ENCODE measurements around the gene CIITA. TPM values are rescaled to one million over a fixed set of nuclear protein-coding genes. Genes with fewer than 3 reads are reported as not detected.

CIITA gene
- total and polyA plus RNA-seq, 2 experiments from 2014 or later, result 0.09 TPM; not detected in 1

DNA sequence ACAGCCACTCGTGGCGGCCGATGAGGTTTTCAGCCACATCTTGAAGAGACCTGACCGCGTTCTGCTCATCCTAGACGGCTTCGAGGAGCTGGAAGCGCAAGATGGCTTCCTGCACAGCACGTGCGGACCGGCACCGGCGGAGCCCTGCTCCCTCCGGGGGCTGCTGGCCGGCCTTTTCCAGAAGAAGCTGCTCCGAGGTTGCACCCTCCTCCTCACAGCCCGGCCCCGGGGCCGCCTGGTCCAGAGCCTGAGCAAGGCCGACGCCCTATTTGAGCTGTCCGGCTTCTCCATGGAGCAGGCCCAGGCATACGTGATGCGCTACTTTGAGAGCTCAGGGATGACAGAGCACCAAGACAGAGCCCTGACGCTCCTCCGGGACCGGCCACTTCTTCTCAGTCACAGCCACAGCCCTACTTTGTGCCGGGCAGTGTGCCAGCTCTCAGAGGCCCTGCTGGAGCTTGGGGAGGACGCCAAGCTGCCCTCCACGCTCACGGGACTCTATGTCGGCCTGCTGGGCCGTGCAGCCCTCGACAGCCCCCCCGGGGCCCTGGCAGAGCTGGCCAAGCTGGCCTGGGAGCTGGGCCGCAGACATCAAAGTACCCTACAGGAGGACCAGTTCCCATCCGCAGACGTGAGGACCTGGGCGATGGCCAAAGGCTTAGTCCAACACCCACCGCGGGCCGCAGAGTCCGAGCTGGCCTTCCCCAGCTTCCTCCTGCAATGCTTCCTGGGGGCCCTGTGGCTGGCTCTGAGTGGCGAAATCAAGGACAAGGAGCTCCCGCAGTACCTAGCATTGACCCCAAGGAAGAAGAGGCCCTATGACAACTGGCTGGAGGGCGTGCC, 30.1 kb downstream of the CIITA start:
- Histone ChIP-seq H3K27me3 (replicated peaks; ENCODE audit: insufficient read depth) (0 out of 2 replicates have a peak, but pooled peaks cover 13% of the 10 kb centered on the region), H3K9me3 (ENCODE audit: low read depth) (no peaks in the 10 kb centered on the region), H3K79me2 (ENCODE audit: insufficient read depth) (no peaks in the 10 kb centered on the region), H3K4me2 (ENCODE audit: unreplicated experiment) (no peak overlapping the region), H3K9me2 (ENCODE audit: insufficient read depth) (no peaks in the 10 kb centered on the region), H3K9ac (no peak overlapping the region), H3K4me1 (ENCODE audit: insufficient read depth) (no peaks in the 10 kb centered on the region), H3F3A (ENCODE audit: insufficient read depth) (no peaks in the 10 kb centered on the region), H3K4me3 (no peak overlapping the region), H2AFZ (no peak overlapping the region), H3K27ac (no peak overlapping the region), H3K36me3 (ENCODE audit: low read depth) (no peaks in the 10 kb centered on the region), H4K20me1 (ENCODE audit: insufficient read depth) (no peaks in the 10 kb centered on the region)
- 81 to 83% methylated on average over 38 to 46 of the region's 46 CpGs for WGBS, 2 experiments (ENCODE audit: low coverage in 1 of 2, low lambda C conversion rate in 2 of 2, missing lambda C conversion rate in 2 of 2)
- TF ChIP-seq EZH2phosphoT487 (IDR thresholded peaks at IDR 0.05; ENCODE audit: insufficient read depth, low read depth) (no peak), EZH2 (IDR thresholded peaks at IDR 0.05; ENCODE audit: insufficient read depth, poor library complexity, severe bottlenecking) (no peak)
- in situ Hi-C loops (cut with MboI), result loop anchor here (25.0 kb wide), 1 partner anchor 645 kb away; no protein-coding TSS in a partner anchor
- no peak for DNase-seq

DNA sequence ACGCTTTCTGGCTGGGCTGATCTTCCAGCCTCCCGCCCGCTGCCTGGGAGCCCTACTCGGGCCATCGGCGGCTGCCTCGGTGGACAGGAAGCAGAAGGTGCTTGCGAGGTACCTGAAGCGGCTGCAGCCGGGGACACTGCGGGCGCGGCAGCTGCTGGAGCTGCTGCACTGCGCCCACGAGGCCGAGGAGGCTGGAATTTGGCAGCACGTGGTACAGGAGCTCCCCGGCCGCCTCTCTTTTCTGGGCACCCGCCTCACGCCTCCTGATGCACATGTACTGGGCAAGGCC, 30.7 kb downstream of the CIITA start:
- no peak overlapping the region for H3K4me2 ChIP-seq (ENCODE audit: unreplicated experiment)
- no peaks in the 10 kb centered on the region for H3F3A ChIP-seq (ENCODE audit: insufficient read depth)
- no peaks in the 10 kb centered on the region for H3K9me3 ChIP-seq (ENCODE audit: low read depth)
- H3K9ac ChIP-seq, result no peak overlapping the region
- no peaks in the 10 kb centered on the region for H3K9me2 ChIP-seq (ENCODE audit: insufficient read depth)
- 82 to 85% methylated on average over 18 to 20 of the region's 21 CpGs for WGBS, 2 experiments (ENCODE audit: low coverage in 1 of 2, low lambda C conversion rate in 2 of 2, missing lambda C conversion rate in 2 of 2)
- 0 out of 2 replicates have a peak, but pooled peaks cover 16% of the 10 kb centered on the region for H3K27me3 ChIP-seq (replicated peaks; ENCODE audit: insufficient read depth)
- no peak for DNase-seq
- no peaks in the 10 kb centered on the region for H3K79me2 ChIP-seq (ENCODE audit: insufficient read depth)
- in situ Hi-C loops (cut with MboI), result loop anchor here (25.0 kb wide), 1 partner anchor 645 kb away; no protein-coding TSS in a partner anchor
- no peak overlapping the region for H2AFZ ChIP-seq
- H3K27ac ChIP-seq, result no peak overlapping the region
- H3K36me3 ChIP-seq (ENCODE audit: low read depth), result no peaks in the 10 kb centered on the region
- H4K20me1 ChIP-seq (ENCODE audit: insufficient read depth), result no peaks in the 10 kb centered on the region
- TF ChIP-seq EZH2phosphoT487 (IDR thresholded peaks at IDR 0.05; ENCODE audit: insufficient read depth, low read depth) (no peak), EZH2 (IDR thresholded peaks at IDR 0.05; ENCODE audit: insufficient read depth, poor library complexity, severe bottlenecking) (no peak)
- no peaks in the 10 kb centered on the region for H3K4me1 ChIP-seq (ENCODE audit: insufficient read depth)
- H3K4me3 ChIP-seq, result no peak overlapping the region

DNA sequence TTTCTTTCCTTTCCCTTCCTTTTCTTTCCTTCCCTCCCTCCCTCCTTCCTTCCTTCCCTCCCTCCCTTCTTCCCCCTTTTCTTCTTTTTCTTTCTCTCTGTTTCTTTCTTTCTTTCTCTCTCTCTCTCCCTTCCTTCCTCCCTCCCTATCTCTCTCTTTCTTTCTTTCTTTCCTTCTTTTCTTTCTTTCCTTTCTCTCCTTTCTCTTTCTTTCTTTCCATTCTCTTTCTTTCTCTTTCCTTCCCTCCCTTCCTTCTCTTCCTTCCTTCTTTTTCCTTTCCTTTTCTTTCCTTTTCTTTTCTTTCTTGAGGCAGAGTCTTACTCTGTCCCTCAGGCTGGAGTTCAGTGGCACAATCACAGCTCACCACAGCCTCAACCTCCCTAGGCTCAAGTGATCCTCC, 34.3 kb downstream of the CIITA start:
- no peaks in the 10 kb centered on the region for H3K36me3 ChIP-seq (ENCODE audit: low read depth)
- no peaks in the 10 kb centered on the region for H3K79me2 ChIP-seq (ENCODE audit: insufficient read depth)
- 0 out of 2 replicates have a peak, but pooled peaks cover 16% of the 10 kb centered on the region for H3K27me3 ChIP-seq (replicated peaks; ENCODE audit: insufficient read depth)
- no peaks in the 10 kb centered on the region for H3K4me1 ChIP-seq (ENCODE audit: insufficient read depth)
- no peaks in the 10 kb centered on the region for H3F3A ChIP-seq (ENCODE audit: insufficient read depth)
- H4K20me1 ChIP-seq (ENCODE audit: insufficient read depth), result no peaks in the 10 kb centered on the region
- DNase-seq, result no peak
- TF ChIP-seq EZH2 (IDR thresholded peaks at IDR 0.05; ENCODE audit: insufficient read depth, poor library complexity, severe bottlenecking), result no peak
- TF ChIP-seq EZH2phosphoT487 (IDR thresholded peaks at IDR 0.05; ENCODE audit: insufficient read depth, low read depth), result no peak
- in situ Hi-C loops (cut with MboI), result loop anchor here (10.0 to 25.0 kb wide), 3 partner anchors 146 to 649 kb away; no protein-coding TSS in a partner anchor
- no peak overlapping the region for H3K4me2 ChIP-seq (ENCODE audit: unreplicated experiment)
- no peak overlapping the region for H3K9ac ChIP-seq
- no peaks in the 10 kb centered on the region for H3K9me2 ChIP-seq (ENCODE audit: insufficient read depth)
- no peak overlapping the region for H3K27ac ChIP-seq
- no peak overlapping the region for H3K4me3 ChIP-seq
- no peak overlapping the region for H2AFZ ChIP-seq
- no peaks in the 10 kb centered on the region for H3K9me3 ChIP-seq (ENCODE audit: low read depth)

DNA sequence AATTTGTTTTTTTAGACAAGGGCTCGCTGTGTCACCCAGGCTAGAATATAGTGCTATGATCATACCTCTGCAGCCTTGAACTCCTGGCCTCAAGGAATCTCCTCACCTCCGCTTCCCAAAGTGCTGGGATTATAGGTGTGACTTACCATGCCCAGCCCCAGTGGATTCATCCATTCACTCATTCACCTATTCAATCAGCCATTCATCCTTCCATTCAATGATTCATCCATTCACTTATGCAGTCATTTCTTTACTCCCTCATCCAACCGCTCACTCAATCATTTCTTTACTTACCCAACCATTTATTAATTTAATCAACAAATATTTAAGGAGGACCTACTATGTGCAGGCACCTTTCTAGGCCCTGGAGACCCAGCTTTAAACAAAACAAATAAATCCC, 39.5 kb downstream of the CIITA start:
- no peak overlapping the region for H3K27ac ChIP-seq
- in situ Hi-C loops (cut with MboI), result loop anchor here (10.0 to 25.0 kb wide), 3 partner anchors 152 to 654 kb away; no protein-coding TSS in a partner anchor
- 58 to 63% methylated on average over 3 of the region's 3 CpGs for WGBS, 2 experiments (ENCODE audit: low coverage in 1 of 2, low lambda C conversion rate in 2 of 2, missing lambda C conversion rate in 2 of 2)

More for the DNA sequence above, 39.5 kb downstream of the CIITA start:
- no peak for TF ChIP-seq EZH2 (IDR thresholded peaks at IDR 0.05; ENCODE audit: insufficient read depth, poor library complexity, severe bottlenecking)
- TF ChIP-seq EZH2phosphoT487 (IDR thresholded peaks at IDR 0.05; ENCODE audit: insufficient read depth, low read depth), result no peak
- Histone ChIP-seq H2AFZ (no peak overlapping the region), H3K36me3 (ENCODE audit: low read depth) (no peaks in the 10 kb centered on the region), H3K79me2 (ENCODE audit: insufficient read depth) (no peaks in the 10 kb centered on the region), H3K27me3 (replicated peaks; ENCODE audit: insufficient read depth) (0 out of 2 replicates have a peak, but pooled peaks cover 6% of the 10 kb centered on the region), H3K4me2 (ENCODE audit: unreplicated experiment) (no peak overlapping the region), H3K4me1 (ENCODE audit: insufficient read depth) (no peaks in the 10 kb centered on the region), H4K20me1 (ENCODE audit: insufficient read depth) (no peaks in the 10 kb centered on the region), H3K4me3 (no peak overlapping the region), H3K9me2 (ENCODE audit: insufficient read depth) (no peaks in the 10 kb centered on the region), H3F3A (ENCODE audit: insufficient read depth) (no peaks in the 10 kb centered on the region), H3K9ac (no peak overlapping the region), H3K9me3 (ENCODE audit: low read depth) (no peaks in the 10 kb centered on the region)
- no peak for DNase-seq

Measured in GM23248 (cell line).